Breast epithelium (tissue), 4 donors: ENCODE data around the gene TMED8. TPM values are rescaled to one million over a fixed set of nuclear protein-coding genes. Genes with fewer than 3 reads are reported as not detected.

ENCODE experiments used
- DNase-seq, 2 donors: peaks; one replicate each; pipeline ENCODE4 v3.0.0-alpha.2; 2019; ENCODE audit warnings: low spot score in 2 of 2
- H3K27ac ChIP-seq, 2 donors: fragments of 200-600 bp; sonication (generic) in 1 of 2; one replicate each; pipeline ENCODE4 v1.5.1; 2016 to 2019; ENCODE audit warnings: mild to moderate bottlenecking in 1 of 2
- H3K27me3 ChIP-seq, 2 donors: fragments of 200-600 bp; sonication (generic) in 1 of 2; one replicate each; pipeline versions ENCODE4 v1.5.1 to v1.6.0; 2017 to 2019; ENCODE audit warnings: control low read depth in 1 of 2, mild to moderate bottlenecking in 1 of 2
- H3K36me3 ChIP-seq: fragments of 200-600 bp; one replicate; pipeline ENCODE4 v1.5.1; 2019
- H3K4me1 ChIP-seq, 2 donors: fragments of 200-600 bp; sonication (generic); one replicate each; pipeline ENCODE4 v1.5.1; 2016 to 2019; ENCODE audit warnings: control low read depth in 1 of 2
- H3K4me3 ChIP-seq, 3 donors: fragments of 200-600 bp; sonication (generic); 1 replicate in 2 of 3; 2 replicates in 1 of 3; pipeline ENCODE4 v1.5.1; 2016 to 2019; ENCODE audit warnings: mild to moderate bottlenecking in 3 of 3, moderate library complexity in 2 of 3
- H3K9me3 ChIP-seq, 2 donors: fragments of 200-600 bp; sonication (generic) in 1 of 2; one replicate each; pipeline ENCODE4 v1.5.1; 2016 to 2019; ENCODE audit warnings: control low read depth in 1 of 2
- CTCF ChIP-seq, 3 donors: fragments of 450-650 bp; IDR thresholded peaks; one replicate each; pipeline ENCODE4 v1.5.1; 2016 to 2017; ENCODE audit warnings: antibody characterized with exemption in 3 of 3, mild to moderate bottlenecking in 3 of 3, moderate library complexity in 3 of 3
- POLR2A ChIP-seq: fragments of 450-650 bp; IDR thresholded peaks from one replicate; pipeline ENCODE4 v1.6.1; 2016; ENCODE audit warnings: antibody characterized with exemption, mild to moderate bottlenecking, moderate library complexity
- POLR2AphosphoS5 ChIP-seq, 3 donors: sonication (generic); formaldehyde crosslinking; IDR thresholded peaks; one replicate each; pipeline ENCODE4 v1.6.1; 2017; ENCODE audit warnings: antibody characterized with exemption in 3 of 3
- intact Hi-C: fragments of 100-400 bp; cut with DNase I; formaldehyde crosslinking; loops from one replicate; pipeline ENCODE4 v1.15.1; 2023; ENCODE audit warnings: low total_unique reads
- total RNA-seq, 3 donors: library from RNA; depleted of rRNA; stranded (reverse); fragments of >200 nt; gene quantifications; one replicate each; pipeline ENCODE4 v1.1.0, GENCODE V29; 2016

The TMED8 gene
- total RNA-seq, 3 donors from 2014 or later = 9.4 to 16.0 (median 14.4) TPM

- H3K4me1 ChIP-seq = peaks cover 3 to 15% of the 10 kb centered on the region in 2 donors
Measured at GRCh38 chr14:77311217-77311616, 65.7 kb downstream of the TMED8 start.

GRCh38 chr14:77310026-77310425 is 66.9 kb downstream of the TMED8 start:
- Histone ChIP-seq H3K27me3 (no peaks in the 10 kb centered on the region), H3K4me1 (peaks cover 3 to 10% of the 10 kb centered on the region in 2 donors), H3K27ac (peak overlapping the region in 1 of 2 donors; percentile 36), H3K9me3 (no peaks in the 10 kb centered on the region), H3K36me3 (no peaks in the 10 kb centered on the region), H3K4me3 (no peak overlapping the region)
- TF ChIP-seq CTCF (IDR thresholded peaks at IDR 0.05) = no peak
- no peak for TF ChIP-seq POLR2A
- TF ChIP-seq POLR2AphosphoS5 (IDR thresholded peaks at IDR 0.05) = no peak
- intact Hi-C loops = no loop called here
- DNase-seq = no peak

More at GRCh38 chr14:77311217-77311616, 65.7 kb downstream of the TMED8 start:
- Histone ChIP-seq H3K4me3 (no peak overlapping the region), H3K9me3 (no peaks in the 10 kb centered on the region), H3K36me3 (no peaks in the 10 kb centered on the region), H3K27ac (peak overlapping the region in 1 of 2 donors; percentile 23), H3K27me3 (no peaks in the 10 kb centered on the region)
- DNase-seq = no peak
- intact Hi-C loops = no loop called here
- TF ChIP-seq POLR2AphosphoS5 (IDR thresholded peaks at IDR 0.05) (no peak), CTCF (IDR thresholded peaks at IDR 0.05) (no peak), POLR2A (no peak)

GRCh38 chr14:77309131-77309530 is 67.8 kb downstream of the TMED8 start:
- DNase-seq = no peak
- no peaks in the 10 kb centered on the region for H3K36me3 ChIP-seq
- H3K27ac ChIP-seq = no peak overlapping the region
- intact Hi-C loops = no loop called here
- peaks cover 2 to 9% of the 10 kb centered on the region in 2 donors for H3K4me1 ChIP-seq
- no peaks in the 10 kb centered on the region for H3K9me3 ChIP-seq
- no peak overlapping the region for H3K4me3 ChIP-seq
- no peaks in the 10 kb centered on the region for H3K27me3 ChIP-seq
- no peak for TF ChIP-seq POLR2A
- TF ChIP-seq CTCF (IDR thresholded peaks at IDR 0.05) = no peak

GRCh38 chr14:77306851-77307496 is 69.9 kb downstream of the TMED8 start:
- Histone ChIP-seq H3K4me3 (peak overlapping the region in 1 of 3 donors; percentile 4), H3K9me3 (no peaks in the 10 kb centered on the region), H3K27ac (peak overlapping the region; percentile 68 to 83), H3K36me3 (no peaks in the 10 kb centered on the region), H3K4me1 (peaks cover 0 to 9% of the 10 kb centered on the region in 2 donors), H3K27me3 (no peaks in the 10 kb centered on the region)
- DNase-seq = no peak
- TF ChIP-seq POLR2A (no peak), CTCF (IDR thresholded peaks at IDR 0.05) (no peak), POLR2AphosphoS5 (IDR thresholded peaks at IDR 0.05) (no peak)
- intact Hi-C loops = no loop called here

GRCh38 chr14:77306416-77306815 is 70.5 kb downstream of the TMED8 start:
- no peak for DNase-seq
- Histone ChIP-seq H3K9me3 (no peaks in the 10 kb centered on the region), H3K4me3 (no peak overlapping the region), H3K36me3 (no peaks in the 10 kb centered on the region), H3K4me1 (peaks cover 0 to 9% of the 10 kb centered on the region in 2 donors), H3K27me3 (no peaks in the 10 kb centered on the region), H3K27ac (peak overlapping the region; percentile 68 to 83)
- TF ChIP-seq POLR2A (no peak), CTCF (IDR thresholded peaks at IDR 0.05) (no peak), POLR2AphosphoS5 (IDR thresholded peaks at IDR 0.05) (no peak)
- intact Hi-C loops = no loop called here
